C4-2B (cell line): ENCODE data around the gene COMMD4.

Source experiments
- ZFX ChIP-seq: fragments of 450-650 bp; IDR thresholded peaks from 2 replicates; pipeline ENCODE4 v1.6.1; 2017
- TF ChIP-seq, protein P1 (sequence below): fragments of 450-650 bp; conservative IDR thresholded peaks from 2 replicates; pipeline ENCODE4 v1.5.1; 2017; ENCODE audit warnings: mild to moderate bottlenecking

DNA sequence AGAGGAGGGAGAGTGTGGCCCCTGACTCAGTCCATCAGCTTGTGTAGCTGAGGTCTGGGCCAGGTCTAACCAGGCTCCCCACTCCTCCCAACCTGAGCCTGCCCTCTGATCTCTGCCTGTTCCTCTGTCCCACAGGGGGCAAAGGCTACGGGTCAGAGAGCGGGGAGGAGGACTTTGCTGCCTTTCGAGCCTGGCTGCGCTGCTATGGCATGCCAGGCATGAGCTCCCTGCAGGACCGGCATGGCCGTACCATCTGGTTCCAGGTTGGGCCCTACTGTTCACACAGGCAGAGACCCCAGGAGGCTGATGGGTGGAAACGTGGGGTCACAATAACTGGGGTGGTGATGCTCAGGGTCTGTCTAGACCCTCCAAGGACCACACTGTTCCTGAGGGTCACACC lies 17.7 kb downstream of the COMMD4 start:
- TF ChIP-seq, protein P1, sequence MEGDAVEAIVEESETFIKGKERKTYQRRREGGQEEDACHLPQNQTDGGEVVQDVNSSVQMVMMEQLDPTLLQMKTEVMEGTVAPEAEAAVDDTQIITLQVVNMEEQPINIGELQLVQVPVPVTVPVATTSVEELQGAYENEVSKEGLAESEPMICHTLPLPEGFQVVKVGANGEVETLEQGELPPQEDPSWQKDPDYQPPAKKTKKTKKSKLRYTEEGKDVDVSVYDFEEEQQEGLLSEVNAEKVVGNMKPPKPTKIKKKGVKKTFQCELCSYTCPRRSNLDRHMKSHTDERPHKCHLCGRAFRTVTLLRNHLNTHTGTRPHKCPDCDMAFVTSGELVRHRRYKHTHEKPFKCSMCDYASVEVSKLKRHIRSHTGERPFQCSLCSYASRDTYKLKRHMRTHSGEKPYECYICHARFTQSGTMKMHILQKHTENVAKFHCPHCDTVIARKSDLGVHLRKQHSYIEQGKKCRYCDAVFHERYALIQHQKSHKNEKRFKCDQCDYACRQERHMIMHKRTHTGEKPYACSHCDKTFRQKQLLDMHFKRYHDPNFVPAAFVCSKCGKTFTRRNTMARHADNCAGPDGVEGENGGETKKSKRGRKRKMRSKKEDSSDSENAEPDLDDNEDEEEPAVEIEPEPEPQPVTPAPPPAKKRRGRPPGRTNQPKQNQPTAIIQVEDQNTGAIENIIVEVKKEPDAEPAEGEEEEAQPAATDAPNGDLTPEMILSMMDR: no peak
- no peak for TF ChIP-seq ZFX
